Vagina (tissue), 2 donors: Measurements from ENCODE around the gene NID2.

Source experiments
- POLR2A ChIP-seq, 2 donors: fragments of 450-650 bp; IDR thresholded peaks; one replicate each; pipeline ENCODE4 v1.6.1; 2017; ENCODE audit warnings: antibody characterized with exemption in 2 of 2, mild to moderate bottlenecking in 2 of 2, moderate library complexity in 2 of 2
- TF ChIP-seq, protein P1 (sequence below), 3 experiments: fragments of 450-650 bp in 2 of 3; fragments of 200-600 bp in 1 of 3; sonication (generic) in 1 of 3; IDR thresholded peaks; one replicate each; pipeline ENCODE4 v1.5.1; 2017 to 2019; ENCODE audit warnings: antibody characterized with exemption in 3 of 3, mild to moderate bottlenecking in 2 of 3, moderate library complexity in 2 of 3

DNA sequence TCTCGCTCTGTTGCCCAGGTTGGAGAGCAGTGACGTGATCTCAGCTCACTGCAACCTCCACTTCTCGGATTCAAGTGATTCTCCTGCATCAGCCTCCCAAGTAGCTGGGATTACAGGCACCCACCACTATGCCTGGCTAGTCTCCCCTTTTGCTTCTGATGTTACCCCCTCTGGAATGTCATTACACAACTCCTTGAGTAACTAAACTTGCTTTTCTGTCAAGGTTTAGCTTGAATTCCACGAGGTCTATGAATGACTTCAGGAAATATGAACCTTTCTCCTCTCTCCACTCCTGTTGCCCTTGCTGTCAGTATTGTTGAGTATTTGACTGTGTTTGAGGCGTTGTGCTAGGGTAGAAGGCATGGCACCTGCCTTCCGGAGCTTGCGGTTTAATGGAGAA is 96.3 kb downstream of the NID2 start:
- TF ChIP-seq POLR2A (IDR thresholded peaks at IDR 0.05), result no peak
- TF ChIP-seq, protein P1, sequence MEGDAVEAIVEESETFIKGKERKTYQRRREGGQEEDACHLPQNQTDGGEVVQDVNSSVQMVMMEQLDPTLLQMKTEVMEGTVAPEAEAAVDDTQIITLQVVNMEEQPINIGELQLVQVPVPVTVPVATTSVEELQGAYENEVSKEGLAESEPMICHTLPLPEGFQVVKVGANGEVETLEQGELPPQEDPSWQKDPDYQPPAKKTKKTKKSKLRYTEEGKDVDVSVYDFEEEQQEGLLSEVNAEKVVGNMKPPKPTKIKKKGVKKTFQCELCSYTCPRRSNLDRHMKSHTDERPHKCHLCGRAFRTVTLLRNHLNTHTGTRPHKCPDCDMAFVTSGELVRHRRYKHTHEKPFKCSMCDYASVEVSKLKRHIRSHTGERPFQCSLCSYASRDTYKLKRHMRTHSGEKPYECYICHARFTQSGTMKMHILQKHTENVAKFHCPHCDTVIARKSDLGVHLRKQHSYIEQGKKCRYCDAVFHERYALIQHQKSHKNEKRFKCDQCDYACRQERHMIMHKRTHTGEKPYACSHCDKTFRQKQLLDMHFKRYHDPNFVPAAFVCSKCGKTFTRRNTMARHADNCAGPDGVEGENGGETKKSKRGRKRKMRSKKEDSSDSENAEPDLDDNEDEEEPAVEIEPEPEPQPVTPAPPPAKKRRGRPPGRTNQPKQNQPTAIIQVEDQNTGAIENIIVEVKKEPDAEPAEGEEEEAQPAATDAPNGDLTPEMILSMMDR (IDR thresholded peaks at IDR 0.05), result no peak
